Stimulated activated CD8-positive, alpha-beta memory T cell treated with anti-CD3 and anti-CD28 coated beads, Interleukin-12 subunit alpha, Interleukin-12 subunit beta, amount 100 ng/mL, for 1 hour (primary cell): ENCODE results near the gene POU6F2.

Experiments
- DNase-seq: peaks from one replicate; pipeline ENCODE4 v3.0.0-alpha.2; 2020; ENCODE audit warnings: low read depth

POU6F2 gene

DNA sequence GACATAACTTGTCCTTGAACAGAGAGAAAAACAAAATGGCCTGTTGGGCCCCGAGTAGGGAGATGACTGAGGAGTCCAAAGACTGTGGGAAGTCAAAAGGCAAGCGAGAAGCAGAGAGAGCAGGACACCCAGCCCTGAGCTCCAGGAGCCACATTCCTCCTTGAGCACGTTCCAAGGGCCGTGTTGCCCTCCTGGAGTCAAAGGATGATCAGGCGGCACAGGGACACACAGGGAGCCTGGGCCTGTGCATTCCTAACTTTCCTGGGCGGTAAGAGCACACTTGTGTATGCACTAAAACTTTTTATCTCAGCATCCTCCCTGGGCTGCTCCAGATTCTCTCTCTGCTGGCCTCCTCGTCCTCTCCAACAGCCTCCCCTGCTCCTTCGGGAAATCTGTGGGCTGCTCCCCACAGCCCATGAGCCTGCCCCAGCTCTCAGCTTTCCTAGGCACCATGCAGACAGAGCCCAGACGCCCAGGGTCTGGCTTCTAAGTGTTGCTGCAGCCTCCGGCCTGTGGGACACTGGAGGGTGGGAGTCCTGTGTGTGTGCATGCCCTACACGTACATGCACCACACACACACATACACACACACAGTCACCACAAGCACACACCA is 281.8 kb downstream of the POU6F2 start:
- no peak for DNase-seq

DNA sequence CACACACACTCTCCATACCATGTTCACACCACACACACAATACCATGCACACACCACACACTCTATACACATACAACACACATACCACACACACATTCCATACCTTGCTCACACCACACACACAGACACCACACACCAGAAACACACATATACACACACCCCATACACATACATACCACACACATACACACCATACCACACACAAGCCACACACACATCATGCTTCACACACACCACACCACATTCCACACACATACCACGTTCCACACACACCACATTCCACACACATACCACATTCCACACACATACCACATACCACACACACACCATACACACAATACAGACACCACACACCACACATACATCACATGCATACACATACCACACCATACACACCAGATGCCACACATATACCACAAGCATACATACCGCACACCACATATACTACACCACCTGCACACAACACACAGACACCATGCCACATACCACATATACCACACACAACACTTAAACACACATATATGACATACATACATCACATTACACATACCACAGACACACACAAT is 282.7 kb downstream of the POU6F2 start:
- no peak for DNase-seq

DNA sequence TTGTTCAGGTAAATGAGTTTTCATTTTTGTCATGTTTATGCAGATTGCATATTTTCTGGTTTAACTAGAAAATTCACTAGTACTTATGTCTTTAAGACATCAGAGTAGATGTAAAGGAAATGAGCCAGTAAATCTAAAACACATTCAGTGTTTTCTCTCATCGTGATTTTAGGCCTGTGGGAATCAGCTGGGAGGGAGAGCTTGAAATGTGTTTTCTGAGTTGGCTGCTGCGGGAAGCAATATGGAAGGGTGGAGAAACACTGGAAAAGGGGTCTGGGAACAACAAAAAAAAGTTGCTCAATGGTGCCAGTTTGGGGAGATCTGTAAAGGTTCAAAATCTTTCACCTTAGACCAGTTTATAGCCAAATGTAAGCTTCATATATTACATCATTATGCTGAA is 284.1 kb downstream of the POU6F2 start:
- DNase-seq: no peak

DNA sequence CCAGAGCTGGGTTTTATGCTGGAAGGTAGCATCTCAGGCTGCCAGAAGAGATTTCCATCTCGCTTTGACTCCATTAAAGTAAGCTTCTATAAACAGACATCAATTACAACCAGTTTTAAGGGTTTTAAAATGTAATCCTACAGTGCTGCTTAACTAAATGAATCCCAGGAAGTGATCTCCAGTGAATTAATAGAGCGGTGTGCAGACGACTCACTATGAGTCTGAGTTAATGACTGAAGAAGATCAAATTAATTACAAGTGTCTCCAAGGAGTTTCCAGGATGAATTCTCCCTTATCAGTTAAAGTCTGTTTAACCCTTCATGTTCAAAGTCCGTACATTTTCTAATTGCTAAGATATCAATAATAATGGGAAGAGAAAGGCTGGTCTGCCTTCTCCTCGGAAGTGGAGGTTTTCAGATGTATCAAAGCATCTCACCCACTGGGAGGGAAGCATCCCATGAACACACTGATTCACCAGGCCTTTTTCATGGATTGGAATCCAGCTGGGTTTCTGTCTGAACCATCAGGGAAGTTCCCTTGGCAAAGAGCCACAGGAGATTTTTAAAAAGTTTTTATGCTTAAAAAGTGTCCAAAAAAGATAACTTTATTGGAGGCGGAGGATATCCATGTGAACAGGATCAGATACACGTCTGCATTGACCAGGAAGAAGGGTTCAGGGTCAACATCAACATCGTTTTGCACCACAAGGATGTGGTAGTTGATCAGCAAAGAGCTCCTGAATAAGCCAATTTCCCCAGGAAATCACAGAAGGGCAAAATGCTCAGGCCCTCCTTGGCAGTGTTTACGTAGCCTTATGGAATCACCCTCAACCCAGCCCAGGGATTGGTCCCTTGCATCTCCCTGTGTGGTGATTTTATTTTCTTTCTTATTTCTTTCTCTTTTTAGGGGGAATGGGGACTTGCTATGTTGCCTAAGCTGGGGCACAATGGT is 288.2 kb downstream of the POU6F2 start:
- no peak for DNase-seq

DNA sequence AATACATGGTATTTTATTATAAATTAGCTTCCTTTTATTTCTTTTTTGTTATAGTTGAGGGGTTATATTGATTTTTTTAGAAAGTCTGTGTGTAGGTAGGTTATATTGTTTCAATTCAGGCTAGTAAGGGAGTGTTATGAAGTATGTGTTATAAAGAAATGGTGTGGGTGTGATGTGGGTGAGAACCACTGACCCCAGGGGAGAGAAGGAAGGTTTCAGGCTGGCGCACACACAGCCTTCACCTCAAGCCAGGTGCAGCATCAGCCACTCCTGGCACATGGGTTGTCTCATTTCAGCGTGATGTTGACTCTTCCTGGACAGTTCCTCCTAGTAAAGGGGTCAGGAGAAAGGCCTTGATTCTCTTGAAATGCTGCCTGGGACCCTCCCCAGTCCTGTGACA is 291.3 kb downstream of the POU6F2 start:
- DNase-seq: no peak

DNA sequence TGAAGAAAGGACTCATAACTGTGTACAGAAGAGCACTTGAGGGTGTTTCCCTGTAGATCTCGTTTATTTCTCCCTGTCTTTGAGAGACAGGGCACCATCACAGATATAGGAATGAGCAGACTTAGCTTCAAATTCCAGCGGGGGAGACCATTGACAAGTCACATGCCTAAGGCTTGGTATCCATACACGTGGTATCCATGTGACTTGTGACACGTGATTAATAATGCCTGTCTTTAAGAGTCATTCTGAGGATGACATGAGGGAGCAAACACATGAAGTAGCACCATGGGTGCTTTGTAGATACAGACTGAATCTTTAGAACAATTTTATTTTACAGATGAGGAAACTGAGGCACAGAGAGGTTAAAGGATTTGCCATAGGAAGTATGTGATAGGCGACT is 292.3 kb downstream of the POU6F2 start:
- DNase-seq: no peak

DNA sequence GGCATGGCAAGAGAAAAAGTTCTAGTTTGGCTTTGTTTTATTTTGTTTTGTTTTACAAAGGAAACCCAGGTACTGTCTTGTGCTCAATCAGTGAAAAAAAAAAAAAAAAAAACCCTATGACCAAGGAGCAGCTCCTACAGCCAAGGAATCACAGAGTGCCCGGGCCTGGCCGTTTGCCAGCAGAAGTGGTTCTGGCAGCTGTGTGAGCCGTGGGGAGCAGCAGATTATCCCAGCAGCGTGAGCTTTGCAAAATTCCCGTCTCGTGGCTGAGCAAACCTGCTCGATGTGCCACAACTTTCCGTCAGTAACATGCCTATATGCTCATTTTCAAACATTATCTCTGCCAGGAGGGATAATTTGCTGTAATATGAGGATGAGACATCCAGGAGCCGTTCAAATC is 293.7 kb downstream of the POU6F2 start:
- DNase-seq: no peak

DNA sequence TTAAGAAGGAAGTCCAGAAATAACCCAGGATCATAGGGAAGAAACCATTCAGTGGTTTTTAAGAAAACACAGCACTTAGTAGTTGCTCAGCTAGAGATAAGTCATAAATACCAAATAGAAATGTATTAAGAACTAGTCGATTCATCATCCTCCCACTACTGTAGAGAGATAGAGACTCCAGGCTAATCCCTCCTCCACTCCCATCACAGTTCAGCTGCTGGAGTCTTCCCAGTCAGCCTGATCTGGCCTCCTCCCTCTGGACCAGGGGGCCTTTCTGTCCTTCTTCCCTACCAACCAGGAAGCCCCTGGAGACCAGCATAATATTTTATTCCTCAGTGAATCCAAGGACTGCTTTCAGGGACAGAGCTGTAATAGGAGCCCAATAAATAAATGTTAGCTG is 294.4 kb downstream of the POU6F2 start:
- DNase-seq: no peak

DNA sequence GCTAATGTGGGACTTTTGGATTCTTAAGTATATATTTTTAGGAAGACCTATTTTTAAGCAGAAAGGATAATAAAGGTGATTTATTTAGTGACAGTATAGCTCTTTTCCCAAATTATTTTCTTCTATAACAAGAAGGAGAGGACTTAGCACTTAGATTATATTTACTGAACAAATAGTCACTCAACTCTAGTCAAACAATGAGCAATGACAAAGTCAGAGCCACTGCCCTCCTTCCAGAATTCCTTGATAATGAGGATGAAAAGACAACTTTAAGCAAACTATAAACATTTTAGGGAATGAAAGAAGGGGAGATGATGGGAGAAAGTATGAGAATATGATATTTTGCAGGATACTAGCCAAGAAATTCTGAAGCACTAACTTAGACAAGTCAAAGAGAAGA is 295.0 kb downstream of the POU6F2 start:
- DNase-seq: no peak

DNA sequence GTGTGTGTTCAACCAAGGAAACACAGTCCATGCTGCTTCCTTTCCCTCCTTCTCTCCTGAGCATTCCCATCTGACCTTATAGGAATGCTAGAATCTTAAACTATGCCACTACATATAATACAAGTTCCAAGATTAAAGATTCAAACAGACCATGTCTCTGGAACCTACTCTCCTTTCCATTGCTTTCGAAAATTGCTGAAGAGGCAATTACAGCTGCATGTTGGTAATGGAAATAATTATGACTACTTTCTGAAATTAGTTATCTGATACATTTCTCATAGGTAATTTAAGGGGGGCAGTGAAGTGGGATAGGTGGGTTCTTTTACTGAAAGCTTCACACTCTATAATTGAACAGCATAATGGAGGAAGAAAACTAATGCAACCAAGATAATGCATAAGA is 302.6 kb downstream of the POU6F2 start:
- no peak for DNase-seq

DNA sequence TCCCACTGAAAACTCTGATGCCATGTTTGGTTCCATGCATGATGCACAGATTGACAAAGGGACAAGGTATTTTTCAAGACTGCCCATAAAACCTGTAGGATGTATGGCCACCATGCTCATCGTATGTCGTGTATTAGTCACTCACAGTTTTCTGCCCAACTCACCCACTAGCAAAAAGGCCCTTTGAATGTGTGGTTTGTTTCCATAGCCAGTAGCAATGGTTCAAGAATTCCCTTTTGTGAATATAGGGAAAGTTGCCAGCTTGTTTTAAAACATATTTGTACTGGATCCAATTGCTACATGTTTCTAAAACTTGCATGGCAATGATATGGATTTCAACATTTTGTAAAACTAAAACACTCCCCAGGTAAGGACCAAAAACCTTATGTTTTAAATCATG is 307.5 kb downstream of the POU6F2 start:
- no peak for DNase-seq

DNA sequence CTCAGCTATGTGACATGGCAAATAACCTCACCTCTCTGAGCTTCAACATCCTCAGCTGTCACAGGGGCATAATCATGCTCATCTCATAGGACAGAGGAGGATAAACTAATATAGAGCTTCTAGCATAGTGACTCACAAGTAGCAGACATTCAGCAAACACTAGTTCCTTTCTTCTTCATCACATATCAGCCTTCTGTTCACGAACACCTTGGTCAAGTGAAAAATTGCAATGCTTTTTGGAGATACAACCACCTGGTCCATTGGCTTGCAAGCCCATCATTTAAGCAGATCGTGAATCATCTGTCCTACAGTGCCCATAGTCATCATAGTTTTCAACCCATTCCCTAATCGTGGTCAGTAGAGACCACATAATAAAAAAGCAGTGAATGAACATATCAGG is 310.6 kb downstream of the POU6F2 start:
- DNase-seq: no peak

DNA sequence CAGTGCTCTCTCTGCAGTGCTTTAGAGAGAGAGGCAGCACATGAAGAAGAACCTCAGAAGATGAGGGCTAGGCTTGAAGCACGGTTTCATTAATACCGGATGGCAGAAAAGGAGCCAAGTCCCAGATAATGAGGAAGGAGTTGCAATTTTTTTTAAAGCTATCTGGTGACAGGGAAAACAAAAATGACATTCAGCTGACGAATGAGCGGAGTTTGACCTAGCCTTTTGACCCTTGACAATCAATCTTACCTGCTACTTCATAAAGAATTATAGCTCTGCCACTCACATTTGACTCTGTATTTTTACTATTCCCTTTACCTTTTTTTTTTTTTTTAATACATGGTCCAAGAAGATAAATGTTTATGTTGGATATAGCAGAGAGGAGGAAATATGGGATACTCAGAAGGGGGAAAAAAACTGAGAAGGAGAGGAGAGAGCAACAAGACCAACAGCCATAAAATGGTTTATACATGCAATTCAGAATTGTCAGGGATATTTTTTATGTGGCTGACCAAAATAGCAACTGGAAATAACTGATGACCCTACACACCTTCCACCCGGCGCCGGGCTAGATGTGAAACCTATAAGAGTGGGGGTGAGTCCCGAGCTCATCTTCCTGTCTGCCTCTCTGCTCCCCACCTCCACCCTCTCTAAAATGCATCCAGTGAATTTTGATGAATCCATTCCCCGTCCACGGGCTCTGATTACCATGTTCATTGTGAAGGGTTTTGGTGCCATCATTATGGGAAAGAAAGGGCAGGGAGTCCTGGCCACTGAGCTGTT is 314.1 kb downstream of the POU6F2 start:
- DNase-seq: no peak

DNA sequence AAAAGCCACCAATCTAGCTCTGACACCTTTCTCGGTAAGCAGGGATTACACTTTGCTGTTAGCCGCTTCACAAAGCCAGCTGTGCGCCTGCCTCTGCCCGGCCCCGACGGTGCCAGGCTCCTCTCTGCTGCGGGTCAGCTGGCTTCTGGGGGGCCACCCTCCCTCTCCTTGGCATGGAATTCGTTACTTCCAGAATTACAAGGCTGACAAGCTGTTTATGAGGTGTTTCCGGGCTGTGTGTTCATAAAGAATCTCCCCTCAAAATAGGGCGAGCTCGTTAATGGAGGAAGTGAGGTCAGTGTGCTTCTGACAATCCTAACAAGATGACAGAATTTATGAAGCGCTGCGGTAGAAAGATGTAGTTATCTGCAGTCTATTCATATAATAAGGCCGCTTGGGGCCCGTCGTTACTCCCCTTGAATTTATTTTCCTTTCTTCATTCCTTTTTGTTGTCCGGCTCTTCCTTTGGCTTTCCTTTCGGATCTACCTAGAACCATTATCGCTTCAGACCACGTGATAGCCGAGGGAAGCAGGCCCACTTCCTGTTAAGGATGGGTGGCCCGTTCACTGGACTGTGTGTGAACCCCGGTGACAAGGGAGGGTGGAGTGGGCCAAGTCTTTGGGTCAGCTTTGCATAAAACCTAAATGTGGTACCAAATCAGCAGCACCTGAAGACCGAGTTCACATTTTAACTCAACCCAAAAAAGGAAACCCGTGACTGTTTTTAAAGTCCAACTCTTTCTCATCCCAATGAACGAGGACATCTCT is 315.5 kb downstream of the POU6F2 start:
- DNase-seq: no peak

DNA sequence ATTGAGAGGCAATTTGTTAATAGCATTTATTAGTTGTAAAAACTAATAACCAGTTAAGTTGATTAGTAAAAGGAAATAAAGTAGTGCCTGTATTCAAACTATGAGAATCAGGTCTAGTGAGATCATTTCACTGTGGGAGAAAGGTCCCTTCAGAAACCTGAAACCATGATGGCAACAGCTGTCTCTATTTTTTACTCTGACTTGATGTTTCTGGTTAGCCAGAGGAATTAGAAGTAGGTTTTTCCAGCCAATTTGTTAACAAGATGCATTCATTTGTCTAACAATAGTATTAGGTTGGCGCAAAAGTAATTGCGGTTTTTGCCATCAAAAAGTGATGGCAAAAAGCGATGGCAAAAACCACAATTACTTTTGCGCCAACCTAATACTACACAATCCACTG is 316.3 kb downstream of the POU6F2 start:
- DNase-seq: no peak

DNA sequence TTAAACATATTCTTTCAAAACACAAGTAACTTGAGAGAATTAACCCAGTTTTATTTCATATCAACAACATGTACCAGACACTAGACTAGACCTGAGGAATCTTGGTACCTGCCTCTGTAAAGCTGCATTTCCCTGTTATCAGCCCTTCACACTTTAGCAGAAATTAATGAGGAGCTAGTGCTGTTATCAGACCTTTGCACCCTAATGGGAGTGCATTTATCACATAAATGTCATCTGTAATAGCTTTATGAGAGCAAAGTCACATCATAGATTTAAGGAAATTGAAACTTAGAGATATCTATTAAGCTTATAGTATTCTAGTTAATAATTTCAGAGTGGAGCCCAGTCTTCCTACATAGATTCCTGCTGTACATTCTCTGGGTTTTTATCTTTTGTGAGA is 318.1 kb downstream of the POU6F2 start:
- DNase-seq: no peak

DNA sequence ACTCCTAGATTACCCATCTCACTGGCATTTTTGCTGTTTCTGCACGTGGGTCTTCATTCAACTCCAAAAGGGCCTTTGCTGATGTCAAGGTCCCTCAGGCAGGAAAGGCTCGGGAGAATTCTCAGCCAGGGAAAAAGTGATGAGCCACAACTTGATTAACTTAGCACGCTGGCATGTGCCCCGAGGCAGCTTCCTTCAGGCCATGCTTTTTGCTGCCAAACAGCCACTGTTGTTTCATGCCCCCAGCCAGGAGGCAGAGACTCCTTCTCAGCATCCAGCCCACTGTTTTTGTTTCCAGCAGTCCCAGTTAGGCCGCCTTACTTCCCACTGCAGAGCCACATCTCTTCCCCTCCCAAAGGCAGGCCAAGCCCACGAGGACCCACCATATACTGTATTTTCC is 322.0 kb downstream of the POU6F2 start:
- no peak for DNase-seq

DNA sequence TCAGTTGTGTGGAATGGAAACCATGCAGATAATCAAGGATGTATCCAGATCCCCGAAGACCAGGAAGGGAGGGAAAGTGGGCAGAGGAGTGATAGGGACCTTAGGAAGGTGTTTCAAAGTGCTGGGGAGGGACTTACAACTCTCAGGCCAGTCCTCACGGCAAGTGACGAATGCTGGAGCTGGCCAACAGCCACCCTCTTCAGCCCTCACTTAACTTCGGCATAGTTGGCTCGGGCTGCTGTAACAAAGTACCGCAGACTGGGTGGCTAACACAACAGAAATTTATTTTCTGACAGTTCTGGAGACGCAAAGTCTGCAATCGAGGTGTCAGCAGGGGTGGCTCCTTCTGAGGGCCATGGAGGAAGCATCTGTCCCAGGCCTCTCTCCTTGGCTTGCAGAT is 322.6 kb downstream of the POU6F2 start:
- no peak for DNase-seq

DNA sequence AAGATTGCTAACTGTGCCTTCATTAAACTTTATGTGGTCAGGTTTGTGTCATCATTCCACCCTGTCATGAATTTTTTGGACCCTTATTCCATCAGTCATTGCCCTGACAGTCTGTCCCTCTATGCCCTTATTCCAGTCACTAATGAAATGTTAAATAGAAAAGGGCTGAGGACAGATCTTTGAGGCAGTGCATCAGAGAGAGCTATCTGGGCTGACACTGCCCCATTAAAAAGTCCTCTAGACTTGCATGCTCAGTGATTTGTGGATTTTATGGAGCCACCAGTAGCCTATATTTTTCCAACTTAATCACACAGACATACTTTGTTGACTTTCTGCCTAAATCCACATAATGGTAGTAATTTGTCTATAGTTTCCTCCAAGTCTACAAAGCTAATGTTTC is 323.8 kb downstream of the POU6F2 start:
- no peak for DNase-seq

DNA sequence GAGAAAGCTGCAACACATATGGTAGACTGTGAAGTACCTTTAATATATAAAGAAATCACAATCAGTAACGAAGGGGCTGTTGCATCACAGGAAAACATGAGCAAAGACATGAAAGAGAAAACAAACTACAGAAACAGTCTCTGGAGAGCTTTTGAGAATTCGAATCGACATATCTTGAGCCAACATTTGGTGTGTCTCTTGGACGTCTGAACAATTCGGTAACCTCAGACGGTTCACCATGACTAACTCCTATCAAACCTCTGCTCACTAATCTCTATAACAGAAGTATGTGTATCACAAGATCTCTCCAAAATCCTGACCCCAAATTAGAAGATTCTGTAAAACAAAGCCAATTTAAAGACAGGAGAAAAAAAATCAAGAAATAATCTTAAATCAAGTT is 326.5 kb downstream of the POU6F2 start:
- DNase-seq: no peak

DNA sequence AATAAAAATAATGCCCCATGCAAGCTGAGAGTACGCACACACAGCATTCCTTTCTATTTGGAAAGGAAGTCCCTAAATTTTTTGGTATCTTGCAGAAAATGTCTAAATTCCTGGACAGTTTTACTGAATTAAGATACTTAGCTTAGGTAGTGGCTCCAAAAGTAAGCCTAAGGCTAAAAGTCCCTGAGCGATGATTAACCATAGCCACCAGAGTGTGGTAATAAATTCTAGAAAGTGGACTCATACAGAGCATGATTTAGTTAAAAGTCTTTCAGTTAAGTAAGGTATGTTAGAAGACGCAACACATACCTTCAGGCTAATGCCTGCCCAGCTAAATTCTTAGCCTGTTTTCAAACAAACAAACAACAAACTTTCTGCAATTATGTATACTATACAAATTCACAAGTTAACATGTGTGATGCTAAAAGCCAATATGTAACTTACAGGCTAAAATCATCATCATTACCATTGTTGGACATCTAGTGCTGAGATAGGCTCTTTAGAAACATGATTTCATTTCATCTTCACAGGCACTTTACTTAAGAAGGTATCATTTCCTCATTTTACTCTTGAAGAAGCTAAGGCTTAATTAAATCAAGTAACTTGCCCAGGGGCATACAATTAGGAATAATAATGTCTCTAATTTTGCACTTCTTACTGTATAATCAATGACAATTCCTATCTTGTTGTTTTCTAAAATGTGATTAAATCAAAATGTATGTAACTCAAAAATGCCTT is 327.1 kb downstream of the POU6F2 start:
- DNase-seq: no peak
